Colonic mucosa (tissue), 4 donors: ENCODE results near the gene FHIT. TPM values are rescaled to one million over a fixed set of nuclear protein-coding genes. Genes with fewer than 3 reads are reported as not detected.

Source experiments
- DNase-seq: peaks from one replicate; pipeline ENCODE4 v3.0.0-alpha.2; 2020
- H3K27ac ChIP-seq: fragments of 200-600 bp; one replicate; pipeline ENCODE4 v1.8.0; 2021
- H3K27me3 ChIP-seq: fragments of 200-600 bp; one replicate; pipeline ENCODE4 v1.8.0; 2021
- H3K36me3 ChIP-seq: fragments of 200-600 bp; one replicate; pipeline ENCODE4 v1.8.0; 2021
- H3K4me1 ChIP-seq: fragments of 200-600 bp; one replicate; pipeline ENCODE4 v1.8.0; 2021; ENCODE audit warnings: mild to moderate bottlenecking
- H3K4me3 ChIP-seq: fragments of 200-600 bp; one replicate; pipeline ENCODE4 v1.8.0; 2021
- H3K9ac ChIP-seq, 2 donors: one replicate each; pipeline ENCODE4 v1.7.0; 2013; ENCODE audit warnings: control low read depth in 2 of 2, low read depth in 2 of 2, low read length in 2 of 2
- H3K9me3 ChIP-seq: fragments of 200-600 bp; one replicate; pipeline ENCODE4 v1.8.0; 2021
- CTCF ChIP-seq: fragments of 200-600 bp; IDR thresholded peaks from one replicate; pipeline ENCODE4 v1.8.0; 2022; ENCODE audit warnings: antibody characterized with exemption, mild to moderate bottlenecking
- intact Hi-C: fragments of 100-400 bp; cut with DNase I; formaldehyde crosslinking; loops from one replicate; pipeline ENCODE4 v1.14.1; 2022
- total RNA-seq, 2 donors: library from RNA; stranded (reverse); fragmentation: NEBNext Ultra II Directional in 1 of 2; extraction: Animal tissue kit (Norgen Biotek cat#: 25700) in 1 of 2; gene quantifications; one replicate each; pipeline ENCODE4 v1.2.1, GENCODE V29; 2021
- donor health status: healthy.
- donor health status: DM: no; HTN: no; CAD: no.
- donor health status: DM: no; HTN: no; CAD: no.

The FHIT gene
- total RNA-seq, 2 donors from 2014 or later = 7.7 to 9.4 TPM

- H3K9ac ChIP-seq = no peak overlapping the region
- intact Hi-C loops = no loop called here
- H3K27me3 ChIP-seq = no peaks in the 10 kb centered on the region
Measured at GRCh38 chr3:60413551-60413950, 837.7 kb downstream of the FHIT start.

GRCh38 chr3:60403866-60404265 is 847.4 kb downstream of the FHIT start:
- H3K4me1 ChIP-seq = no peaks in the 10 kb centered on the region
- no peaks in the 10 kb centered on the region for H3K27me3 ChIP-seq
- H3K27ac ChIP-seq = no peak overlapping the region
- no peak overlapping the region for H3K9ac ChIP-seq
- no peak for DNase-seq
- no peak overlapping the region for H3K4me3 ChIP-seq
- no peak for TF ChIP-seq CTCF
- no peaks in the 10 kb centered on the region for H3K36me3 ChIP-seq
- no peaks in the 10 kb centered on the region for H3K9me3 ChIP-seq
- intact Hi-C loops = no loop called here

More at GRCh38 chr3:60413551-60413950, 837.7 kb downstream of the FHIT start:
- no peak overlapping the region for H3K27ac ChIP-seq
- H3K9me3 ChIP-seq = no peaks in the 10 kb centered on the region
- no peak for DNase-seq
- TF ChIP-seq CTCF = no peak
- no peak overlapping the region for H3K4me3 ChIP-seq
- H3K36me3 ChIP-seq = no peaks in the 10 kb centered on the region
- H3K4me1 ChIP-seq = no peaks in the 10 kb centered on the region

- Histone ChIP-seq H3K27me3 (no peaks in the 10 kb centered on the region), H3K9me3 (no peaks in the 10 kb centered on the region), H3K9ac (no peak overlapping the region), H3K36me3 (no peaks in the 10 kb centered on the region), H3K4me1 (no peaks in the 10 kb centered on the region), H3K27ac (no peak overlapping the region), H3K4me3 (no peak overlapping the region)
- intact Hi-C loops = no loop called here
- DNase-seq = no peak
- TF ChIP-seq CTCF = no peak
Measured at GRCh38 chr3:60402931-60403330, 848.3 kb downstream of the FHIT start.

DNA sequence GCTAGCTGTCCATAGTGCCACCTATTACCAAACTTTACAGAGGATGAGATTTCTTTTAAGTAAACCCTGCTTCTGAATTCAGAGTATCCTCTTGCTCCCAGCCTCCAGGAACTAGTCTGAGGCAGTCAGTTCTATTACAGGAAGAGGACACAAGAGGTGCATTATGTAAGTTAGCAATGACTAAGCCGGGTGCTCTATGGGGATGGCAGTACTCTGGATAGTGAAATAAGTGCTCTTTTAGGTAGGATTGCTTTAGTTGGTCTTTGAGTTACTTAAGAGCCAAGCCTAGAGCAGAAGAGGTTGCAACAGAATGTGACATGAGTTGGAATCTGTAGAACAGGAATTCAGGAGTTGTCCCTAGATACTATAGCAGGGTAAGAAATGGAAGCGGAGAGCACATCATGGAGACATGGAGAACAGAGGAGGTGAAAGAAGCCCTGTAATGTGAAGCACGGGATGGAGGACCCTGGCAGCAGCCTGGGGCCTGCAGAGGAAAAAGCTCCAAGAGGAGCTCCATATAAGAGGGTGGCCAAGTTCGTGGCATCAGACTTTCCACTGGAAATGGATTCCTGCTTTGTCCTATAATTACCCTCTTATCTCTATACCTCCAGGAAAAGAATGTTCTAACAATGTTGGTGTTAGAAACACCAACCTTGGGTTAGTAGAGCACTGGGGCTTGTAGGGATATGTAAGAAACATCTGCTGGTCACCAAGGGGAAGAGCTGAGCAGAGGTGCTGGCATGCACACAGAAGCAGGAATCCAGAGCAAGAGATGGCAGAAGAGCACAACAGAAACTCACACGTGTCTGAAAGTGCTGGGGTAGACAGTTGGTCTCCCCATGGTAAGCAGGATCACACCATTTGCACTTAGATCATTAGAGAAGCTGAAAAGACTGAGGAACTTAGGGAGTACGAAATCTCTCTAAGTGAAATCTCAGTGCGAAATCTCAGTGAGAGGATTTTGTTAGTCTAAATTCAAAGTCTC is 851.1 kb downstream of the FHIT start:
- Histone ChIP-seq H3K9me3 (no peaks in the 10 kb centered on the region), H3K27ac (no peak overlapping the region), H3K9ac (no peak overlapping the region), H3K4me1 (no peaks in the 10 kb centered on the region), H3K4me3 (no peak overlapping the region), H3K36me3 (no peaks in the 10 kb centered on the region), H3K27me3 (no peaks in the 10 kb centered on the region)
- intact Hi-C loops = no loop called here
- TF ChIP-seq CTCF = no peak
- no peak for DNase-seq

GRCh38 chr3:60399292-60399691 is 852.0 kb downstream of the FHIT start:
- no peaks in the 10 kb centered on the region for H3K9me3 ChIP-seq
- intact Hi-C loops = no loop called here
- no peaks in the 10 kb centered on the region for H3K36me3 ChIP-seq
- no peak overlapping the region for H3K27ac ChIP-seq
- H3K4me3 ChIP-seq = no peak overlapping the region
- no peaks in the 10 kb centered on the region for H3K4me1 ChIP-seq
- TF ChIP-seq CTCF = no peak
- no peak overlapping the region for H3K9ac ChIP-seq
- H3K27me3 ChIP-seq = no peaks in the 10 kb centered on the region
- no peak for DNase-seq
